ENCODE measurements around the gene BTBD9. TPM values are rescaled to one million over a fixed set of nuclear protein-coding genes. Genes with fewer than 3 reads are reported as not detected.

Gene BTBD9
- total and polyA plus RNA-seq, 3 donors from 2014 or later, result 11.4 to 32.8 (median 29.5) TPM

- 89 to 91% methylated on average over 5 of the region's 5 CpGs for WGBS, 2 donors
- Histone ChIP-seq H3K36me3 (ENCODE audit: low read depth, missing control alignments) (no peaks in the 10 kb centered on the region), H3K4me3 (no peak overlapping the region), H3K27ac (no peak overlapping the region), H3K27me3 (no peaks in the 10 kb centered on the region), H3K4me1 (no peaks in the 10 kb centered on the region), H3K9me3 (no peaks in the 10 kb centered on the region)
- DNase-seq, result no peak
- intact Hi-C loops (cut with DNase I; ENCODE audit: low total_unique reads), result no loop called here
- TF ChIP-seq POLR2A (IDR thresholded peaks at IDR 0.05), result no peak
- TF ChIP-seq, protein P1, sequence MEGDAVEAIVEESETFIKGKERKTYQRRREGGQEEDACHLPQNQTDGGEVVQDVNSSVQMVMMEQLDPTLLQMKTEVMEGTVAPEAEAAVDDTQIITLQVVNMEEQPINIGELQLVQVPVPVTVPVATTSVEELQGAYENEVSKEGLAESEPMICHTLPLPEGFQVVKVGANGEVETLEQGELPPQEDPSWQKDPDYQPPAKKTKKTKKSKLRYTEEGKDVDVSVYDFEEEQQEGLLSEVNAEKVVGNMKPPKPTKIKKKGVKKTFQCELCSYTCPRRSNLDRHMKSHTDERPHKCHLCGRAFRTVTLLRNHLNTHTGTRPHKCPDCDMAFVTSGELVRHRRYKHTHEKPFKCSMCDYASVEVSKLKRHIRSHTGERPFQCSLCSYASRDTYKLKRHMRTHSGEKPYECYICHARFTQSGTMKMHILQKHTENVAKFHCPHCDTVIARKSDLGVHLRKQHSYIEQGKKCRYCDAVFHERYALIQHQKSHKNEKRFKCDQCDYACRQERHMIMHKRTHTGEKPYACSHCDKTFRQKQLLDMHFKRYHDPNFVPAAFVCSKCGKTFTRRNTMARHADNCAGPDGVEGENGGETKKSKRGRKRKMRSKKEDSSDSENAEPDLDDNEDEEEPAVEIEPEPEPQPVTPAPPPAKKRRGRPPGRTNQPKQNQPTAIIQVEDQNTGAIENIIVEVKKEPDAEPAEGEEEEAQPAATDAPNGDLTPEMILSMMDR (IDR thresholded peaks at IDR 0.05), result no peak
These were observed 89.9 kb downstream of the BTBD9 start for GRCh38 chr6:38549795-38550194.

- TF ChIP-seq, protein P1 (IDR thresholded peaks at IDR 0.05), result no peak
- TF ChIP-seq POLR2A (IDR thresholded peaks at IDR 0.05), result no peak
- no peak overlapping the region for H3K4me3 ChIP-seq
- no peak for DNase-seq
- H3K9me3 ChIP-seq, result no peaks in the 10 kb centered on the region
- no peak overlapping the region for H3K27ac ChIP-seq
- intact Hi-C loops (cut with DNase I; ENCODE audit: low total_unique reads), result no loop called here
- 81 to 87% methylated on average over 2 of the region's 2 CpGs for WGBS, 2 donors
- H3K36me3 ChIP-seq (ENCODE audit: low read depth, missing control alignments), result no peaks in the 10 kb centered on the region
- H3K27me3 ChIP-seq, result no peaks in the 10 kb centered on the region
- H3K4me1 ChIP-seq, result no peaks in the 10 kb centered on the region
These were observed 90.5 kb downstream of the BTBD9 start for GRCh38 chr6:38549180-38549579.

- Histone ChIP-seq H3K4me3 (no peak overlapping the region), H3K27ac (no peak overlapping the region), H3K9me3 (no peaks in the 10 kb centered on the region), H3K4me1 (no peaks in the 10 kb centered on the region), H3K27me3 (no peaks in the 10 kb centered on the region), H3K36me3 (ENCODE audit: low read depth, missing control alignments) (no peaks in the 10 kb centered on the region)
- no peak for DNase-seq
- TF ChIP-seq, protein P1 (IDR thresholded peaks at IDR 0.05), result no peak
- no peak for TF ChIP-seq POLR2A (IDR thresholded peaks at IDR 0.05)
- WGBS, 2 donors, result 93 to 94% methylated on average over 2 of the region's 2 CpGs
- intact Hi-C loops (cut with DNase I; ENCODE audit: low total_unique reads), result no loop called here
These were observed 96.7 kb downstream of the BTBD9 start for GRCh38 chr6:38543022-38543421.

- no peak for TF ChIP-seq POLR2A (IDR thresholded peaks at IDR 0.05)
- TF ChIP-seq, protein P1 (IDR thresholded peaks at IDR 0.05), result no peak
- Histone ChIP-seq H3K4me3 (no peak overlapping the region), H3K27me3 (no peaks in the 10 kb centered on the region), H3K27ac (no peak overlapping the region), H3K9me3 (no peaks in the 10 kb centered on the region), H3K36me3 (ENCODE audit: low read depth, missing control alignments) (no peaks in the 10 kb centered on the region), H3K4me1 (no peaks in the 10 kb centered on the region)
- WGBS, 2 donors, result 97 to 99% methylated on average over 2 of the region's 2 CpGs
- intact Hi-C loops (cut with DNase I; ENCODE audit: low total_unique reads), result no loop called here
- no peak for DNase-seq
These were observed 97.7 kb downstream of the BTBD9 start for GRCh38 chr6:38542031-38542430.

- H3K4me1 ChIP-seq, result no peaks in the 10 kb centered on the region
- no peaks in the 10 kb centered on the region for H3K9me3 ChIP-seq
- no peak overlapping the region for H3K27ac ChIP-seq
- TF ChIP-seq, protein P1 (IDR thresholded peaks at IDR 0.05), result no peak
- TF ChIP-seq POLR2A (IDR thresholded peaks at IDR 0.05), result no peak
- intact Hi-C loops (cut with DNase I; ENCODE audit: low total_unique reads), result no loop called here
- no peaks in the 10 kb centered on the region for H3K36me3 ChIP-seq (ENCODE audit: low read depth, missing control alignments)
- no peaks in the 10 kb centered on the region for H3K27me3 ChIP-seq
- DNase-seq, result no peak
- H3K4me3 ChIP-seq, result no peak overlapping the region
These were observed 106.7 kb downstream of the BTBD9 start for GRCh38 chr6:38533064-38533463.
